G401 (cell line): Measurements from ENCODE around the gene NUTM2G. TPM values are rescaled to one million over a fixed set of nuclear protein-coding genes. Genes with fewer than 3 reads are reported as not detected.
"Not testable (repeated sequence)": the region's sequence is repeated elsewhere in the genome, so short reads cannot be mapped to it uniquely, and the experiment has no call there.

Experiments
- DNase-seq: peaks from one replicate; pipeline ENCODE4 v3.0.0-alpha.2; 2015; ENCODE audit warnings: low spot score
- in situ Hi-C: cut with HindIII; loops from 2 replicates; pipeline ENCODE4 v1.10.0; 2016; ENCODE audit warnings: low sequenced_read_pairs, mixed read lengths
- total RNA-seq: library from RNA; depleted of rRNA; stranded (reverse); fragments of >200 nt; shearing (Covaris generic); gene quantifications from 2 replicates; pipeline ENCODE4 v1.2.3, GENCODE V29; 2014; rRNA removed

Gene NUTM2G
- total RNA-seq, 1 experiment from 2014 or later = not detected

DNA sequence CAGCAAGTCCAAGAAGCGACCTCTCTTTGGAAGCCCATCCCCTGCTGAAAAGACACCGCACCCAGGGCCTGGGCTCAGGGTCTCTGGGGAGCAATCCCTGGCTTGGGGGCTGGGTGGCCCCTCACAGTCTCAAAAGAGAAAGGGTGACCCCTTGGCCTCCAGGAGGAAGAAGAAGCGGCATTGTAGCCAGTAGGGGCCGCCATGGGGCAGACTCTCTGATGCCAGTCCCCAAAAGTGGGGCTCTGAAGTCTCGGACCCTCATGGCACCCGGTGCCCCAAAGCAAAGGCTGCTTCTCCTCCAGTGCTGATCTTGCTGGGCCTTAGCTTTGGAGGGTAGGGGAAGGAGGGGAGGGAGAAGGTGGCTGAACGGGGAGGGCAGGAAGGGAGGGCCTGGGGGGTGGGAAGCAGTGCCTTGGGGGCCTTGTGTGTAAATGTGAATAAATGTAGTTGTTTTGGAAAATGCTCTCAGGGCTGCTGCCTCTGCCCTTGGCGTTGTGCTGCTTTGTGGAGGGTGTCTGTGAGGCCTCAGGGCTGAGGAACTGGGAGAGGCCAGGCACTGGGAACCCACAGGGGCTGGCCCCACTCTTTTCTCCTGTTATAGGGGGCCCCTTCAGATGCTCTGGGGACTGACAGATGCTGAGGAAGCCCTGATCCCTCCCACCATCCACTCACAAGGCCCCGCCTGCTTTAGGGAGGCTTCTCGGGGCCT lies 10.5 kb downstream of the NUTM2G start:
- DNase-seq, in situ Hi-C loops: not testable (repeated sequence)

DNA sequence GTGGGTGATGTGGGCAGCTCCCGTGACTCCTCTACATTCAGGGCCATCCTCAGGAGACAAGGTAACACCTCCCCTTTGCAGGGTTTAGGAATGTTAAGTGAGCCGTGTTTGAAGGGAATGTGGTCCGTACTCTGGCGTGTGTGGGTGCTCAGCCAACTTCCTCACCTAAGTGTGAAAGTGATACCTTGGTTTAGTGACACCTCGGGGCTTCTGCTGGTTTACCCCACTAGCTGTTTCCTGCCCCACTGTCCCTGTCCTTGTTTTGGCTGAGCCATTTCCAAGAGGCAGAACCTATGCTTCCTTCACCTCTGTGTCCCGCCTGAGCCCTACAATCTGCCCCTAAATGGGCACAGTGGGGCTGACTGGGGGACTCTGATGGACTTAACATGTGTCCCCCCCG lies 12.3 kb downstream of the NUTM2G start:
- not testable (repeated sequence) for DNase-seq

DNA sequence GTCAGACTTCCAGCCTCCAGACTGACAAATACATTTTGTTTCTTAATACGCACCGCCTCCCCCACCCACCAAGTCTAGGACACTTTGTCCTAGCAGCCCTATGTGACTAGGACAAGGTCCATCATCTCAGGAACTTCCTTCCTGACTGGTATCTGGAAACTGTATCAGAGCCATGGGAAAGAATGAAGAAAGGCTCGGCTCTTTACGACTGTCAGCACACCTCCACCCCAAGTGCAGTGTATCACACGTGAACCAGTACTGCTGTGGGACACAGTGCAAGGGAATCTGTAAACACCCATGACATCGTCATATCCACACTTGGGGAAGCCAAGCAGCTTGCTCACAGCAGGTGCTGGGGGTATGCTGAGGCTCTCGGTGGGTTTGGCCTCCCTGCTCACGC lies 13.0 kb downstream of the NUTM2G start:
- in situ Hi-C loops, DNase-seq: not testable (repeated sequence)

More for the DNA sequence above, 12.3 kb downstream of the NUTM2G start:
- in situ Hi-C loops = not testable (repeated sequence)

DNA sequence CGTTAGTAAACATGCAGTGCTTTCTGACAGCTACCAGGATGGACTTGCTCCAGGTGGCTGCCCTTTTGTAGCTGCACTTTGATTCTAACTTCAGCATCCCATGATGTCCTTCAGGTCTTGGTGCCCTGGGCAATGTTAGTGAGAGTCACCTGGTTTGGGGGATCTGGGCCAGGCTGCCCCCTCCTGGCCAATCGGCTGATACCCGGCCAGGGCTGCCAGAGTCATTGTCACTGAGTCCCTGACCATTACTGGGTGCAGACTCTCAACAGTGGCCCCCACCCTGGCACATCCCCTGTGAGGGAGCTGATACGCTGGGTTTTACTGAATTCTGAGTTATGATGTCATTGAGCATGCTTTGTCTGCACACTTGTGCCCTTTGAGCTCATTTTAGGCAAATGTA lies 13.5 kb downstream of the NUTM2G start:
- in situ Hi-C loops, DNase-seq: not testable (repeated sequence)

GRCh38 chr9:96949346-96949745 lies 20.7 kb downstream of the NUTM2G start:
- DNase-seq, in situ Hi-C loops: not testable (repeated sequence)

- DNase-seq, in situ Hi-C loops: not testable (repeated sequence)
These were observed 21.9 kb downstream of the NUTM2G start for GRCh38 chr9:96950539-96950938.

DNA sequence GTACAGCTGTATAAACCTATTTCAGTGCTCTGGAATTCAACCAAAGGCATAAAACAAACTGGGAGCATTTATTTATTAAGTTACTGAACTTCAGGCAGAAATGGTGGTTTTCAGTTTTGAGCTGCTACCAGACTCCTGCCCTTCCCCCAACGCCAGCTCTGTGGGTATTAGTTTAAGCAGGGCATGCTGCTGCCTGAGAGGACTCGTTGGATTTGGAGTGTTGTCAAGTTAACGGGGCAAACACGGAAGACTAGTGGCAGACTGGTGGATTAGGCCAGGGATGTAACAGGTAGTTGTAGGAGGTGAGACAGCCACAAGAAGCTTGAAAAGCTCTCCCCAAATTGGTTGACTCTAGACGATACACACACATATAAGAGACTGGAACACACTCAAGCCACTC lies 38.9 kb downstream of the NUTM2G start:
- in situ Hi-C loops = not testable (repeated sequence)
- DNase-seq = peak; percentile 6

- in situ Hi-C loops, DNase-seq: not testable (repeated sequence)
These were observed 43.9 kb downstream of the NUTM2G start for GRCh38 chr9:96972552-96972951.

DNA sequence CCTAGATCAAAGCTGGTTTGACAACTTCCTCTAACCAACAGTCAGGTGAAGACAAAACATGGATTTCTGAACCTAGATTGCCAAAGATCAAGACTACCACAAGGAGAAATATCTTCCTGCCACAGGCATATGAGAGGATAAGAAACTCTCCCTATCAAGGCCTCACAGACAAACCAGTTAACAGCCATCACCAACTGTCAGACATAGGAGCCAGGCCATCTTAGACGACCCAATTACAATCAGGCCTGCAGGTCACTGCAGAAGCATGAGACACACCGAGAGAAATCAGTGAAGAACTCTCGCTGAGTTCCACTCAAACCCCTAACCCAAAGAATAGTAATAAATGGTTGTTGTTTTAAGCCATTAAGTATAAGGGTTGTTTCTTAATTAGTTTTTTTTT lies 45.4 kb downstream of the NUTM2G start:
- in situ Hi-C loops = not testable (repeated sequence)
- DNase-seq = peak; percentile 4

DNA sequence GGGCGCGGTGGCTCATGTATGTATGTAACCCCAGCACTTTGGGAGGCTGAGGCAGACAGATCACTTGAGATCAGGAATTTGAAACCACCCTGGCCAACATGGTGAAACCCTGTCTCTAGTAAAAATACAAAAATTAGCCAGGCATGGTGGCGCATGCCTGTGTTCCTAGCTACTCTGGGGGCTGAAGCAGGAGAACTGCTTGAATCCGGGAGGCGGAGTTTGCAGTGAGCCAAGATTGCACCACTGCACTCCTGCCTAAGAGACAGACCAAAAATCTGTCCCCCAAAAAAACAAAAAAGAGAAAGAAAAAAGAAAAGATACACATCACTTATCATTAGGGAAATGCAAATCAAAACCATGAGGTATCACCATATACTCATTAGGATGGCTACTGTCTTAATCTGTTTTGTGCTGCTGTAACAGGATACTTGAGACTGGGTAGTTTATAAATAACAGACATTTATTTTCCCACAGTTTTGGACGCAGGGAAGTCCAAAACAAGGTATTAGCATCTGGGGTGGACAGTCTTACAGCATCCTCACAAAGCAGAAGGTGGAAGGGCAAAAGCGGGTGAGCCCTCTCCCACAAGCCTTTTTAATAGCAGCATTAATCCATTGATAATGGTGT lies 55.0 kb downstream of the NUTM2G start:
- DNase-seq, in situ Hi-C loops: not testable (repeated sequence)

GRCh38 chr9:96984139-96984538 lies 55.5 kb downstream of the NUTM2G start:
- in situ Hi-C loops, DNase-seq: not testable (repeated sequence)

GRCh38 chr9:96984887-96985286 lies 56.2 kb downstream of the NUTM2G start:
- DNase-seq, in situ Hi-C loops: not testable (repeated sequence)

Other genes with a start within 250 kb of the NUTM2G start
- gene ZNF510, start 150.8 kb upstream of the NUTM2G start, total RNA-seq = 5.6 and 15.8 TPM in 2 replicates
- gene ZNF782, start 74.3 kb upstream of the NUTM2G start, total RNA-seq = 2.7 and 5.8 TPM in 2 replicates
- gene CTSV, start 110.3 kb downstream of the NUTM2G start, total RNA-seq = 8.2 and 18.6 TPM in 2 replicates